Measurements from ENCODE around the gene NDUFB3.
A peak's percentile ranks its signal among the peaks of the same experiment; 100 is the strongest.
"Not testable (repeated sequence)": the region's sequence is repeated elsewhere in the genome, so short reads cannot be mapped to it uniquely, and the experiment has no call there.

Gene NDUFB3

GRCh38 chr2:201059961-201060755 lies 11.6 kb upstream of the NDUFB3 start:
- Mint-ChIP-seq H3K9me3 (no peaks in the 10 kb centered on the region), H3K27me3 (ENCODE audit: low read depth) (no peaks in the 10 kb centered on the region), H3K36me3 (ENCODE audit: low read depth) (peaks cover 17% of the 10 kb centered on the region), H3K4me3 (no peak overlapping the region), H3K4me1 (ENCODE audit: low read depth) (peaks cover 23% of the 10 kb centered on the region), H3K27ac (no peak overlapping the region)
- no peak for DNase-seq (ENCODE audit: low spot score)

DNA sequence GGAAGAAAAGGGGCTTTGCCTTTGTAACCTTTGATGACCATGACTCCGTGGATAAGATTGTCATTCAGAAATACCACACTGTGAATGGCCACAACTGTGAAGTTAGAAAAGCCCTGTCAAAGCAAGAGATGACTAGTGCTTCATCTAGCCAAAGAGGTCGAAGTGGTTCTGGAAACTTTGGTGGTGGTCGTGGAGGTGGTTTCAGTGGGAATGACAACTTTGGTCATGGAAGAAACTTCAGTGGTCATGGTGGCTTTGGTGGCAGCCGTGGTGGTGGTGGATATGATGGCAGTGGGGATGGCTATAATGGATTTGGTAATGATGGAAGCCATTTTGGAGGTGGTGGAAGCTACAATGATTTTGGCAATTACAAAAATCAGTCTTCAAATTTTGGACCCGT lies 8.3 kb upstream of the NDUFB3 start:
- not testable (repeated sequence) for H3K4me3 Mint-ChIP-seq; H3K27me3 Mint-ChIP-seq (ENCODE audit: low read depth); H3K9me3 Mint-ChIP-seq
- peak; percentile 49 for DNase-seq (ENCODE audit: low spot score)
- peaks cover 17% of the 10 kb centered on the region for H3K36me3 Mint-ChIP-seq (ENCODE audit: low read depth)
- H3K4me1 Mint-ChIP-seq (ENCODE audit: low read depth), result peaks cover 32% of the 10 kb centered on the region
- H3K27ac Mint-ChIP-seq, result peak overlapping the region; percentile 68

DNA sequence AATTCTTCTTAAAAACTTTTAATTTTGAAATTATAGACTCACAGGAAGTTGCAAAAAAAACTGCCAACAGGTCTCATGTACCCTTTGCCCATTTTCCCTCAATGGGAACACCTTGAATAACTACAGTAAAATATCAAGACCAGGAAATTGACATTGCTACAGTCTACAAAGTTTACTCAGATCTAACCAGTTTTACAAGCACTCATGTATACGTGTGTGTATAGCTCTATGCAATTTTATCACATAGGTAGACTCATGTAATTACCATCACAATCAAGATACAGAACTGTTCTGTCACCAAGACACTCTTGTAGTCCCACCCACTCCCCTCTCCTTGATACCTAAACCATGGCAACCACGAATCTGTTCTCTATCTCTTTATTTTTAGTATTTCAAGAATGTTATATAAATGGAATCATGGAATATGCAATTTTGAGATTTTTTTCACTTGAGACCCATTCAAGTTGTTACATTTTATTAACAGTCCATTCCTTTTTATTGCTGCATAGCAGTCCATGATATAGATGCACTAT lies 6.9 kb upstream of the NDUFB3 start:
- Mint-ChIP-seq H3K36me3 (ENCODE audit: low read depth) (peaks cover 19% of the 10 kb centered on the region), H3K27me3 (ENCODE audit: low read depth) (no peaks in the 10 kb centered on the region), H3K4me3 (no peak overlapping the region), H3K27ac (no peak overlapping the region), H3K9me3 (no peaks in the 10 kb centered on the region), H3K4me1 (ENCODE audit: low read depth) (peaks cover 38% of the 10 kb centered on the region)
- no peak for DNase-seq (ENCODE audit: low spot score)

DNA sequence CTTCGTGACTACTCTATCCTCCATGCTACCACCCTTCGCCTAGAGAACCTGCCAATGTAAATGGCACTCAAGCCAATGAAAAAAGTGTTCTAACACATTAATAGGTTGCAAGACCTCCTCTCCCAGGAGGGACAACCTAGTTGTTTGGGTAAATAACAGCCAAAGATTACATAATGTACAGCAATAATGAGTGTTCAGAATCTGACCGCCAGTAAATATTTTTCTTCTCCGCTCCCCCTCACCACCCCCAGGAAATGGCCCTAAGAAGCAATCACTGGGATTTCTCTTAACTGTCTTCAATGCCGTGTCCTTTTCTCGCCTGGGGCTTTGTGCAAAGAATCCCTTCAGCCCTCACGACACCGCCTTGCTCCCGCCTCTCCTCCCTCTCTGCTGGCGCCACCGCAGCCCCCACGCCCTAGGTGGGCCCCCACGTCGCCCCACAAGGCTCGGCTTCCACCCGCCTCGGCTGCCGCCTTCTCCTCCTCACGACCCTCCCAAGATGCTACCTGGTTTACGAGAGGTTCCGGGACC lies 788 bp upstream of the NDUFB3 start:
- peaks cover 4% of the 10 kb centered on the region for H3K36me3 Mint-ChIP-seq (ENCODE audit: low read depth)
- peak overlapping the region; percentile 89 for H3K4me3 Mint-ChIP-seq
- DNase-seq (ENCODE audit: low spot score), result no peak
- H3K4me1 Mint-ChIP-seq (ENCODE audit: low read depth), result peaks cover 32% of the 10 kb centered on the region
- peak overlapping the region; percentile 88 for H3K27ac Mint-ChIP-seq
- no peaks in the 10 kb centered on the region for H3K27me3 Mint-ChIP-seq (ENCODE audit: low read depth)
- no peaks in the 10 kb centered on the region for H3K9me3 Mint-ChIP-seq

- H3K4me1 Mint-ChIP-seq (ENCODE audit: low read depth), result peaks cover 32% of the 10 kb centered on the region
- no peaks in the 10 kb centered on the region for H3K9me3 Mint-ChIP-seq
- H3K27ac Mint-ChIP-seq, result peak overlapping the region; percentile 88
- H3K4me3 Mint-ChIP-seq, result peak overlapping the region; percentile 89
- no peak for DNase-seq (ENCODE audit: low spot score)
- peaks cover 4% of the 10 kb centered on the region for H3K36me3 Mint-ChIP-seq (ENCODE audit: low read depth)
- H3K27me3 Mint-ChIP-seq (ENCODE audit: low read depth), result no peaks in the 10 kb centered on the region
Observed at GRCh38 chr2:201072201-201072530, 365 bp downstream of the NDUFB3 start.

- Mint-ChIP-seq H3K4me3 (peak overlapping the region; percentile 89), H3K27me3 (ENCODE audit: low read depth) (no peaks in the 10 kb centered on the region), H3K27ac (peak overlapping the region; percentile 43), H3K9me3 (no peaks in the 10 kb centered on the region), H3K36me3 (ENCODE audit: low read depth) (peaks cover 4% of the 10 kb centered on the region), H3K4me1 (ENCODE audit: low read depth) (peaks cover 29% of the 10 kb centered on the region)
- DNase-seq (ENCODE audit: low spot score), result no peak
Observed at GRCh38 chr2:201073071-201073470, 1.3 kb downstream of the NDUFB3 start.

- no peaks in the 10 kb centered on the region for H3K9me3 Mint-ChIP-seq
- peaks cover 8% of the 10 kb centered on the region for H3K36me3 Mint-ChIP-seq (ENCODE audit: low read depth)
- no peaks in the 10 kb centered on the region for H3K27me3 Mint-ChIP-seq (ENCODE audit: low read depth)
- H3K4me3 Mint-ChIP-seq, result no peak overlapping the region
- H3K27ac Mint-ChIP-seq, result no peak overlapping the region
- DNase-seq (ENCODE audit: low spot score), result no peak
- H3K4me1 Mint-ChIP-seq (ENCODE audit: low read depth), result peaks cover 16% of the 10 kb centered on the region
Observed at GRCh38 chr2:201074996-201075395, 3.2 kb downstream of the NDUFB3 start.

GRCh38 chr2:201084863-201085262 lies 13.1 kb downstream of the NDUFB3 start:
- H3K4me3 Mint-ChIP-seq, result no peak overlapping the region
- no peak for DNase-seq (ENCODE audit: low spot score)
- peaks cover 26% of the 10 kb centered on the region for H3K36me3 Mint-ChIP-seq (ENCODE audit: low read depth)
- H3K27me3 Mint-ChIP-seq (ENCODE audit: low read depth), result no peaks in the 10 kb centered on the region
- H3K4me1 Mint-ChIP-seq (ENCODE audit: low read depth), result peaks cover 1% of the 10 kb centered on the region
- H3K27ac Mint-ChIP-seq, result no peak overlapping the region
- H3K9me3 Mint-ChIP-seq, result no peaks in the 10 kb centered on the region

- Mint-ChIP-seq H3K36me3 (ENCODE audit: low read depth) (peaks cover 21% of the 10 kb centered on the region), H3K27me3 (ENCODE audit: low read depth) (no peaks in the 10 kb centered on the region), H3K4me3 (no peak overlapping the region), H3K27ac (no peak overlapping the region), H3K4me1 (ENCODE audit: low read depth) (peaks cover 3% of the 10 kb centered on the region), H3K9me3 (no peaks in the 10 kb centered on the region)
- no peak for DNase-seq (ENCODE audit: low spot score)
Observed at GRCh38 chr2:201090574-201090973, 18.8 kb downstream of the NDUFB3 start.

DNA sequence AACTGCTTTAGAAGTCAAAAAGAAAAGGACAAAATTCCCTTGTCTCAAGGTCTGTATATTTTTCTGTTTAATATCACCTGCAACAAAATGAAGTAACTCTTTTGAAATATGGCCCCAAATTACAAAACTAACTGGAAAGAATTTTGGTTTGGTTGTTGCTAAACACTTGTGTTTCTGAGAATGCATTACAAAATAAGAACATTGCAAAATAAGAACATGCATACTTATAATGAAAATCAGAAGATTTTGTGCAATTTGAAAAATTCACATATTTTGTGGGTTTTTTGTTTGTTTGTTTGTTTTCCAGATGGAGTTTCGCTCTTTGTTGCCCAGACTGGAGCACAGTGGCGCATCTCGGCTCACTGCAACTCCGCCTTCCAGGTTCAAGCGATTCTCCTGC lies 21.8 kb downstream of the NDUFB3 start:
- Mint-ChIP-seq H3K4me3 (no peak overlapping the region), H3K36me3 (ENCODE audit: low read depth) (peaks cover 8% of the 10 kb centered on the region), H3K9me3 (no peaks in the 10 kb centered on the region), H3K27me3 (ENCODE audit: low read depth) (no peaks in the 10 kb centered on the region), H3K27ac (no peak overlapping the region), H3K4me1 (ENCODE audit: low read depth) (peaks cover 3% of the 10 kb centered on the region)
- DNase-seq (ENCODE audit: low spot score), result no peak

- no peak overlapping the region for H3K27ac Mint-ChIP-seq
- DNase-seq (ENCODE audit: low spot score), result no peak
Observed at GRCh38 chr2:201100497-201100896, 28.7 kb downstream of the NDUFB3 start.

GRCh38 chr2:201105759-201106158 lies 34.0 kb downstream of the NDUFB3 start:
- peaks cover 3% of the 10 kb centered on the region for H3K27me3 Mint-ChIP-seq (ENCODE audit: low read depth)
- no peaks in the 10 kb centered on the region for H3K4me1 Mint-ChIP-seq (ENCODE audit: low read depth)
- no peak overlapping the region for H3K27ac Mint-ChIP-seq
- DNase-seq (ENCODE audit: low spot score), result no peak
- no peaks in the 10 kb centered on the region for H3K36me3 Mint-ChIP-seq (ENCODE audit: low read depth)
- H3K4me3 Mint-ChIP-seq, result no peak overlapping the region
- no peaks in the 10 kb centered on the region for H3K9me3 Mint-ChIP-seq

More at GRCh38 chr2:201100497-201100896, 28.7 kb downstream of the NDUFB3 start:
- Mint-ChIP-seq H3K4me1 (ENCODE audit: low read depth) (no peaks in the 10 kb centered on the region), H3K36me3 (ENCODE audit: low read depth) (no peaks in the 10 kb centered on the region), H3K9me3 (no peaks in the 10 kb centered on the region), H3K27me3 (ENCODE audit: low read depth) (no peaks in the 10 kb centered on the region), H3K4me3 (no peak overlapping the region)

GRCh38 chr2:201107624-201108023 lies 35.8 kb downstream of the NDUFB3 start:
- no peak for DNase-seq (ENCODE audit: low spot score)
- H3K4me1 Mint-ChIP-seq (ENCODE audit: low read depth), result no peaks in the 10 kb centered on the region
- no peak overlapping the region for H3K27ac Mint-ChIP-seq
- no peaks in the 10 kb centered on the region for H3K36me3 Mint-ChIP-seq (ENCODE audit: low read depth)
- peaks cover 3% of the 10 kb centered on the region for H3K27me3 Mint-ChIP-seq (ENCODE audit: low read depth)
- H3K9me3 Mint-ChIP-seq, result no peaks in the 10 kb centered on the region
- no peak overlapping the region for H3K4me3 Mint-ChIP-seq

- Mint-ChIP-seq H3K27me3 (ENCODE audit: low read depth) (peaks cover 3% of the 10 kb centered on the region), H3K4me3 (no peak overlapping the region), H3K4me1 (ENCODE audit: low read depth) (peaks cover 2% of the 10 kb centered on the region), H3K36me3 (ENCODE audit: low read depth) (no peaks in the 10 kb centered on the region), H3K27ac (no peak overlapping the region), H3K9me3 (no peaks in the 10 kb centered on the region)
- no peak for DNase-seq (ENCODE audit: low spot score)
Observed at GRCh38 chr2:201108341-201108740, 36.5 kb downstream of the NDUFB3 start.
